HEK293 (cell line): ENCODE results near the gene NBPF1.
A peak's percentile ranks its signal among the peaks of the same experiment; 100 is the strongest.

ENCODE experiments used
- MYNN ChIP-seq: fragments of 450-650 bp; formaldehyde crosslinking; IDR thresholded peaks from 2 replicates; pipeline ENCODE4 v1.5.1; 2016; ENCODE audit warnings: missing biosample characterization, missing genetic modification characterization, borderline replicate concordance
- PRDM10 ChIP-seq: fragments of 450-650 bp; formaldehyde crosslinking; IDR thresholded peaks from 2 replicates; pipeline ENCODE4 v1.5.1; 2016; ENCODE audit warnings: missing biosample characterization, missing genetic modification characterization
- PRDM6 ChIP-seq: fragments of 450-650 bp; formaldehyde crosslinking; IDR thresholded peaks from 2 replicates; pipeline ENCODE4 v1.5.1; 2017; ENCODE audit warnings: missing biosample characterization, missing genetic modification characterization
- SP3 ChIP-seq: fragments of 450-650 bp; formaldehyde crosslinking; IDR thresholded peaks from 2 replicates; pipeline ENCODE4 v1.5.1; 2016; ENCODE audit warnings: missing biosample characterization, missing genetic modification characterization
- TSHZ1 ChIP-seq: fragments of 450-650 bp; formaldehyde crosslinking; IDR thresholded peaks from 2 replicates; pipeline ENCODE4 v1.5.1; 2016; ENCODE audit warnings: missing biosample characterization, missing genetic modification characterization, borderline replicate concordance
- WT1 ChIP-seq: fragments of 450-650 bp; formaldehyde crosslinking; IDR thresholded peaks from 2 replicates; pipeline ENCODE4 v1.5.1; 2016; ENCODE audit warnings: missing biosample characterization, missing genetic modification characterization
- ZBTB7A ChIP-seq: fragments of 450-650 bp; formaldehyde crosslinking; IDR thresholded peaks from 2 replicates; pipeline ENCODE4 v1.5.1; 2016; ENCODE audit warnings: low read depth, missing biosample characterization, missing genetic modification characterization
- ZEB2 ChIP-seq: fragments of 450-650 bp; formaldehyde crosslinking; IDR thresholded peaks from 2 replicates; pipeline ENCODE4 v1.5.1; 2016; ENCODE audit warnings: missing biosample characterization, missing genetic modification characterization
- ZFP69B ChIP-seq: fragments of 450-650 bp; formaldehyde crosslinking; IDR thresholded peaks from 2 replicates; pipeline ENCODE4 v1.5.1; 2016; ENCODE audit warnings: missing biosample characterization, missing genetic modification characterization
- ZNF394 ChIP-seq: fragments of 450-650 bp; formaldehyde crosslinking; IDR thresholded peaks from 2 replicates; pipeline ENCODE4 v1.5.1; 2016; ENCODE audit warnings: missing biosample characterization, missing genetic modification characterization, mild to moderate bottlenecking, moderate library complexity, borderline replicate concordance
- ZNF423 ChIP-seq: fragments of 450-650 bp; formaldehyde crosslinking; IDR thresholded peaks from 2 replicates; pipeline ENCODE4 v1.5.1; 2016; ENCODE audit warnings: missing biosample characterization, missing genetic modification characterization
- ZNF501 ChIP-seq: fragments of 450-650 bp; formaldehyde crosslinking; IDR thresholded peaks from 2 replicates; pipeline ENCODE4 v1.5.1; 2016; ENCODE audit warnings: missing biosample characterization, missing genetic modification characterization
- ZNF521 ChIP-seq: fragments of 450-650 bp; formaldehyde crosslinking; IDR thresholded peaks from 2 replicates; pipeline ENCODE4 v1.5.1; 2017; ENCODE audit warnings: missing biosample characterization, mild to moderate bottlenecking, missing genetic modification characterization
- ZNF692 ChIP-seq: fragments of 450-650 bp; formaldehyde crosslinking; IDR thresholded peaks from 2 replicates; pipeline ENCODE4 v1.5.1; 2016; ENCODE audit warnings: missing biosample characterization, missing genetic modification characterization
- ZNF768 ChIP-seq: fragments of 450-650 bp; formaldehyde crosslinking; IDR thresholded peaks from 2 replicates; pipeline ENCODE4 v1.5.1; 2018; ENCODE audit warnings: missing biosample characterization, mild to moderate bottlenecking, missing genetic modification characterization
- ZNF776 ChIP-seq: fragments of 450-650 bp; formaldehyde crosslinking; IDR thresholded peaks from 2 replicates; pipeline ENCODE4 v1.5.0; 2017; ENCODE audit warnings: missing biosample characterization, missing genetic modification characterization, borderline replicate concordance
- ZNF777 ChIP-seq: fragments of 450-650 bp; formaldehyde crosslinking; IDR thresholded peaks from 2 replicates; pipeline ENCODE4 v1.5.1; 2017; ENCODE audit warnings: missing biosample characterization, missing genetic modification characterization, borderline replicate concordance
- ZSCAN16 ChIP-seq: fragments of 450-650 bp; formaldehyde crosslinking; IDR thresholded peaks from 2 replicates; pipeline ENCODE4 v1.5.1; 2016; ENCODE audit warnings: missing biosample characterization, missing genetic modification characterization
- ZXDB ChIP-seq: fragments of 450-650 bp; formaldehyde crosslinking; IDR thresholded peaks from 2 replicates; pipeline ENCODE4 v1.5.1; 2016; ENCODE audit warnings: missing biosample characterization, missing genetic modification characterization
- TF ChIP-seq, protein P1 (sequence below): fragments of 450-650 bp; formaldehyde crosslinking; IDR thresholded peaks from 2 replicates; pipeline ENCODE4 v1.5.1; 2016; ENCODE audit warnings: missing biosample characterization, missing genetic modification characterization
- TF ChIP-seq, protein P2 (sequence below): fragments of 450-650 bp; formaldehyde crosslinking; IDR thresholded peaks from 2 replicates; pipeline ENCODE4 v1.5.1; 2016; ENCODE audit warnings: missing biosample characterization, missing genetic modification characterization

NBPF1 gene

GRCh38 chr1:16612332-16613172 lies 812 bp downstream of the NBPF1 start (continued):
- TF ChIP-seq ZNF692 (tag by site-specific recombination) (peak; percentile 58; the same call in 1 of the 2 replicates), ZNF423 (no peak), ZNF777 (tag by site-specific recombination) (no peak), ZNF501 (tag by site-specific recombination) (peak; percentile 68; the same call in 1 of the 2 replicates), ZBTB7A (tag by site-specific recombination) (no peak), SP3 (no peak), ZNF394 (tag by site-specific recombination) (peak; percentile 29), WT1 (0 out of 2 replicates have a peak, but pooled peaks have one; percentile 26), ZNF768 (tag by site-specific recombination) (no peak), ZFP69B (no peak), TSHZ1 (tag by site-specific recombination) (no peak), ZSCAN16 (tag by site-specific recombination) (no peak), PRDM10 (tag by site-specific recombination) (peak; percentile 49; the same call in 1 of the 2 replicates), MYNN (tag by site-specific recombination) (peak; percentile 44; the same call in 1 of the 2 replicates), ZEB2 (tag by site-specific recombination) (peak; percentile 59), PRDM6 (no peak), ZXDB (0 out of 2 replicates have a peak, but pooled peaks have one; percentile 21), ZNF521 (tag by site-specific recombination) (no peak), ZNF776 (tag by site-specific recombination) (no peak)
- TF ChIP-seq, protein P1, sequence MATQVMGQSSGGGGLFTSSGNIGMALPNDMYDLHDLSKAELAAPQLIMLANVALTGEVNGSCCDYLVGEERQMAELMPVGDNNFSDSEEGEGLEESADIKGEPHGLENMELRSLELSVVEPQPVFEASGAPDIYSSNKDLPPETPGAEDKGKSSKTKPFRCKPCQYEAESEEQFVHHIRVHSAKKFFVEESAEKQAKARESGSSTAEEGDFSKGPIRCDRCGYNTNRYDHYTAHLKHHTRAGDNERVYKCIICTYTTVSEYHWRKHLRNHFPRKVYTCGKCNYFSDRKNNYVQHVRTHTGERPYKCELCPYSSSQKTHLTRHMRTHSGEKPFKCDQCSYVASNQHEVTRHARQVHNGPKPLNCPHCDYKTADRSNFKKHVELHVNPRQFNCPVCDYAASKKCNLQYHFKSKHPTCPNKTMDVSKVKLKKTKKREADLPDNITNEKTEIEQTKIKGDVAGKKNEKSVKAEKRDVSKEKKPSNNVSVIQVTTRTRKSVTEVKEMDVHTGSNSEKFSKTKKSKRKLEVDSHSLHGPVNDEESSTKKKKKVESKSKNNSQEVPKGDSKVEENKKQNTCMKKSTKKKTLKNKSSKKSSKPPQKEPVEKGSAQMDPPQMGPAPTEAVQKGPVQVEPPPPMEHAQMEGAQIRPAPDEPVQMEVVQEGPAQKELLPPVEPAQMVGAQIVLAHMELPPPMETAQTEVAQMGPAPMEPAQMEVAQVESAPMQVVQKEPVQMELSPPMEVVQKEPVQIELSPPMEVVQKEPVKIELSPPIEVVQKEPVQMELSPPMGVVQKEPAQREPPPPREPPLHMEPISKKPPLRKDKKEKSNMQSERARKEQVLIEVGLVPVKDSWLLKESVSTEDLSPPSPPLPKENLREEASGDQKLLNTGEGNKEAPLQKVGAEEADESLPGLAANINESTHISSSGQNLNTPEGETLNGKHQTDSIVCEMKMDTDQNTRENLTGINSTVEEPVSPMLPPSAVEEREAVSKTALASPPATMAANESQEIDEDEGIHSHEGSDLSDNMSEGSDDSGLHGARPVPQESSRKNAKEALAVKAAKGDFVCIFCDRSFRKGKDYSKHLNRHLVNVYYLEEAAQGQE (tag by site-specific recombination): no peak
- TF ChIP-seq, protein P2, sequence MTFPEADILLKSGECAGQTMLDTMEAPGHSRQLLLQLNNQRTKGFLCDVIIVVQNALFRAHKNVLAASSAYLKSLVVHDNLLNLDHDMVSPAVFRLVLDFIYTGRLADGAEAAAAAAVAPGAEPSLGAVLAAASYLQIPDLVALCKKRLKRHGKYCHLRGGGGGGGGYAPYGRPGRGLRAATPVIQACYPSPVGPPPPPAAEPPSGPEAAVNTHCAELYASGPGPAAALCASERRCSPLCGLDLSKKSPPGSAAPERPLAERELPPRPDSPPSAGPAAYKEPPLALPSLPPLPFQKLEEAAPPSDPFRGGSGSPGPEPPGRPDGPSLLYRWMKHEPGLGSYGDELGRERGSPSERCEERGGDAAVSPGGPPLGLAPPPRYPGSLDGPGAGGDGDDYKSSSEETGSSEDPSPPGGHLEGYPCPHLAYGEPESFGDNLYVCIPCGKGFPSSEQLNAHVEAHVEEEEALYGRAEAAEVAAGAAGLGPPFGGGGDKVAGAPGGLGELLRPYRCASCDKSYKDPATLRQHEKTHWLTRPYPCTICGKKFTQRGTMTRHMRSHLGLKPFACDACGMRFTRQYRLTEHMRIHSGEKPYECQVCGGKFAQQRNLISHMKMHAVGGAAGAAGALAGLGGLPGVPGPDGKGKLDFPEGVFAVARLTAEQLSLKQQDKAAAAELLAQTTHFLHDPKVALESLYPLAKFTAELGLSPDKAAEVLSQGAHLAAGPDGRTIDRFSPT (tag by site-specific recombination): no peak; the same call in 1 of the 2 replicates
